Keratinocyte (primary cell): Measurements from ENCODE around the gene GTF2B. TPM values are rescaled to one million over a fixed set of nuclear protein-coding genes. Genes with fewer than 3 reads are reported as not detected.
"Not testable (repeated sequence)": the region's sequence is repeated elsewhere in the genome, so short reads cannot be mapped to it uniquely, and the experiment has no call there.

Experiments used
- DNase-seq: peaks from one replicate; pipeline ENCODE4 v3.0.0-alpha.2; 2011; ENCODE audit warnings: low read depth, missing footprints, low spot score
- FAIRE-seq: peaks from 2 replicates; lab custom pipeline; 2011; peaks lifted over from hg19 to GRCh38; lab: Jason Lieb, UNC
- H2AFZ ChIP-seq: 2 replicates; pipeline ENCODE4 v1.6.0; 2012; ENCODE audit warnings: low read length, control low read depth, inconsistent platforms; ENCODE audit not compliant: control insufficient read depth
- H3K27ac ChIP-seq: 2 replicates; pipeline ENCODE4 v1.5.1; 2011; ENCODE audit warnings: low read length; ENCODE audit not compliant: control insufficient read depth, insufficient read depth
- H3K27me3 ChIP-seq: 3 replicates; pipeline ENCODE4 v1.6.0; 2011; ENCODE audit warnings: low read length; ENCODE audit not compliant: control insufficient read depth, insufficient read depth; ENCODE audit errors: extremely low read depth
- H3K36me3 ChIP-seq, 2 experiments: 2 replicates in 1 of 2; 3 replicates in 1 of 2; pipeline ENCODE4 v1.5.1; 2011; ENCODE audit warnings: low read length in 2 of 2, mild to moderate bottlenecking in 1 of 2; ENCODE audit not compliant: control insufficient read depth in 2 of 2, insufficient read depth in 2 of 2; ENCODE audit errors: extremely low read depth in 1 of 2
- H3K4me1 ChIP-seq: 3 replicates; pipeline ENCODE4 v1.5.1; 2011; ENCODE audit warnings: low read length; ENCODE audit not compliant: control insufficient read depth, insufficient read depth; ENCODE audit errors: extremely low read depth
- H3K4me2 ChIP-seq: 3 replicates; pipeline ENCODE4 v1.6.0; 2011; ENCODE audit warnings: low read depth, low read length; ENCODE audit not compliant: control insufficient read depth, insufficient read depth; ENCODE audit errors: extremely low read depth
- H3K4me3 ChIP-seq, 3 experiments: fragments of 200-600 bp in 1 of 3; sonication (generic) in 1 of 3; 2 replicates in 2 of 3; 3 replicates in 1 of 3; pipeline ENCODE4 v1.5.1; 2011 to 2016; ENCODE audit warnings: low read length in 3 of 3, mild to moderate bottlenecking in 3 of 3, control low read depth in 2 of 3, inconsistent platforms in 1 of 3, low read depth in 1 of 3, mixed read lengths in 1 of 3, mixed run types in 1 of 3, moderate library complexity in 1 of 3; ENCODE audit not compliant: control insufficient read depth in 2 of 3, insufficient read depth in 2 of 3; ENCODE audit errors: extremely low read depth in 1 of 3
- H3K79me2 ChIP-seq: 2 replicates; pipeline ENCODE4 v1.6.0; 2012; ENCODE audit warnings: low read length; ENCODE audit not compliant: control insufficient read depth, insufficient read depth
- H3K9ac ChIP-seq: 3 replicates; pipeline ENCODE4 v1.6.0; 2011; ENCODE audit warnings: low read length; ENCODE audit not compliant: control insufficient read depth, insufficient read depth; ENCODE audit errors: extremely low read depth
- H3K9me1 ChIP-seq: 3 replicates; pipeline ENCODE4 v1.6.0; 2011; ENCODE audit warnings: low read length; ENCODE audit not compliant: control insufficient read depth, insufficient read depth; ENCODE audit errors: extremely low read depth
- H3K9me3 ChIP-seq: 2 replicates; pipeline ENCODE4 v1.5.1; 2012; ENCODE audit warnings: low read depth, low read length; ENCODE audit not compliant: control insufficient read depth
- H4K20me1 ChIP-seq: 3 replicates; pipeline ENCODE4 v1.6.0; 2011; ENCODE audit warnings: low read length; ENCODE audit not compliant: control insufficient read depth, insufficient read depth; ENCODE audit errors: extremely low read depth
- EZH2 ChIP-seq: IDR thresholded peaks from one replicate; pipeline ENCODE4 v1.6.1; 2012; ENCODE audit warnings: inconsistent platforms, mild to moderate bottlenecking, low read length, moderate library complexity
- dilution Hi-C: fragments of 300-500 bp; cut with MboI; formaldehyde crosslinking; loops from one replicate; pipeline ENCODE4 v1.7.0; 2020; ENCODE audit warnings: low sequenced_read_pairs; ENCODE audit not compliant: extremely low pct_ligation_motif_present
- polyA plus RNA-seq, 5 experiments: library from polyadenylated mRNA; depleted of rRNA in 3 of 5; stranded (reverse) in 3 of 5; stranded (forward) in 1 of 5; unstranded in 1 of 5; fragments of >200 nt; gene quantifications; 1 replicate in 1 of 5; 2 replicates in 3 of 5; 3 replicates in 1 of 5; pipeline versions ENCODE4 v1.2.1 to v1.2.3, GENCODE V29; 2011 to 2012; ENCODE audit warnings: missing spikeins in 2 of 5, low read depth in 1 of 5, low replicate concordance in 1 of 5
- TF ChIP-seq, protein P1 (sequence below), 3 experiments: IDR thresholded peaks in 1 of 3; conservative IDR thresholded peaks in 1 of 3; optimal IDR thresholded peaks in 1 of 3; 2 replicates in 2 of 3; 3 replicates in 1 of 3; pipeline versions ENCODE3 to v1.5.1; 2011; ENCODE audit warnings: low read length in 3 of 3, mild to moderate bottlenecking in 3 of 3, moderate library complexity in 2 of 3, control low read depth in 1 of 3, inconsistent platforms in 1 of 3; ENCODE audit not compliant: insufficient read depth in 2 of 3; ENCODE audit errors: extremely low read depth in 1 of 3

GTF2B gene
- polyA plus RNA-seq, 1 donor (not counting 4 experiments of a cell fraction or from before 2014, with no cell fraction given): 63.8 TPM

DNA sequence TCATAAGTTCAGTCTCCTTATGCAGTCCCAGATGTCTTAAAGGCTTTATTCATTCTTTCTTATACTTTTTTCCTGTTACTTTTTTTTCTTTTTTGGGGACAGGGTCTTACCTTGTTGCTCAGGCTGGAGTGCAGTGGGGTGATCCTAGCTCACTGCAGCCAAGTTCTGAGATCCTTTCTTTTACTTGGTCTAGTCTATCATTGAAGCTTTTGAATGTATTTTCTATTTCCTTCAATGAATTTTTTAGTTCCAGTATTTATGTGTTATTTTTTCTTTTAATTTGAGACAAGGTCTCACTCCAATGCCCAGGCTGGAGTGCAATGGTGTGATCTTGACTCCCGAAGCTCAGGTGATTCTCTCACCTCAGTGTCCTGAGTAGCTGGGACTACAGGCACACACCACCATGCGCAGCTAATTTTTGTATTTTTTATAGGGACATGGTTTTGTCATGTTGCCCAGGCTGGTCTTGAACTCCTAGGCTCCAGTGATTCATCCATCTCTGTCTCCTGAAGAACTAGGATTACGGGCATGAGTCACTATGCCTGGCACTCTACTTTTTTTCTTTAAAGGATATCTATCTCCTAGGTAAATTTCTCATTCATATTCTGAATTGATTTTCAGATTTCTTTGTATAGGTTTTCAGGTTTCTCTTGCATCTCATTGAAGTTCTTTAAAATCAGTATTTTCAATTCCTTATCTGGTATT, 26.1 kb upstream of the GTF2B start:
- dilution Hi-C loops: no loop called here
- no peak for FAIRE-seq

DNA sequence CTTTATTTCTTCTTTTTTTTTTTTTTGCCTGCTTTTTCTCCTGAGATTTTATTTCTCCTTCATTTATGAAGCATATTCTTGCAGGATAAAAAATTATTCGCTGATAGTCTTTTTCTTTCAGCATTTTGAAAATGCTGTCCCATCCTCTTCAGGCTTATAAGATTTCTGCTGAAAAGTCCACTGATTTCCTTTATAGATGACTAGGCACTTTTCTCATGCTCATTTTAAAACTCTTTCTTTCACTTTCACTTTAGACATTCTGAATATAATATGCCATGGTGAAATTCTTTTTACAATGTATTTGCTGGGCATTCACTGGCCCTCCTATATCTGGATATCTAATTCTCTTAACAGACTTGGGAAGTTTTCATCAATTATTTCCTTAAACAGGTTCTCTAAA, 25.5 kb upstream of the GTF2B start:
- no peak overlapping the region for H3K27ac ChIP-seq
- no peaks in the 10 kb centered on the region for H4K20me1 ChIP-seq
- H2AFZ ChIP-seq: no peak overlapping the region
- H3K36me3 ChIP-seq: no peaks in the 10 kb centered on the region
- no peak for DNase-seq
- H3K27me3 ChIP-seq: no peaks in the 10 kb centered on the region
- dilution Hi-C loops: no loop called here
- H3K9ac ChIP-seq: no peak overlapping the region
- TF ChIP-seq, protein P1, sequence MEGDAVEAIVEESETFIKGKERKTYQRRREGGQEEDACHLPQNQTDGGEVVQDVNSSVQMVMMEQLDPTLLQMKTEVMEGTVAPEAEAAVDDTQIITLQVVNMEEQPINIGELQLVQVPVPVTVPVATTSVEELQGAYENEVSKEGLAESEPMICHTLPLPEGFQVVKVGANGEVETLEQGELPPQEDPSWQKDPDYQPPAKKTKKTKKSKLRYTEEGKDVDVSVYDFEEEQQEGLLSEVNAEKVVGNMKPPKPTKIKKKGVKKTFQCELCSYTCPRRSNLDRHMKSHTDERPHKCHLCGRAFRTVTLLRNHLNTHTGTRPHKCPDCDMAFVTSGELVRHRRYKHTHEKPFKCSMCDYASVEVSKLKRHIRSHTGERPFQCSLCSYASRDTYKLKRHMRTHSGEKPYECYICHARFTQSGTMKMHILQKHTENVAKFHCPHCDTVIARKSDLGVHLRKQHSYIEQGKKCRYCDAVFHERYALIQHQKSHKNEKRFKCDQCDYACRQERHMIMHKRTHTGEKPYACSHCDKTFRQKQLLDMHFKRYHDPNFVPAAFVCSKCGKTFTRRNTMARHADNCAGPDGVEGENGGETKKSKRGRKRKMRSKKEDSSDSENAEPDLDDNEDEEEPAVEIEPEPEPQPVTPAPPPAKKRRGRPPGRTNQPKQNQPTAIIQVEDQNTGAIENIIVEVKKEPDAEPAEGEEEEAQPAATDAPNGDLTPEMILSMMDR (optimal IDR thresholded peaks at IDR 0.05 in 1 of 3, IDR thresholded peaks at IDR 0.05 in 1 of 3, conservative IDR thresholded peaks at IDR 0.05 in 1 of 3; ENCODE audit: extremely low read depth in 1 of 3, insufficient read depth in 2 of 3, low read length in 3 of 3): no peak
- TF ChIP-seq EZH2: no peak
- no peak overlapping the region for H3K4me3 ChIP-seq
- no peak overlapping the region for H3K4me2 ChIP-seq
- H3K4me1 ChIP-seq: no peaks in the 10 kb centered on the region
- peak; percentile 58 for FAIRE-seq
- no peaks in the 10 kb centered on the region for H3K79me2 ChIP-seq
- no peaks in the 10 kb centered on the region for H3K9me3 ChIP-seq
- H3K9me1 ChIP-seq: no peaks in the 10 kb centered on the region

More for the DNA sequence above, 26.1 kb upstream of the GTF2B start:
- Histone ChIP-seq H3K36me3 (peaks cover 0 to 1% of the 10 kb centered on the region in 2 experiments), H3K27me3 (no peaks in the 10 kb centered on the region), H3K9me3 (no peaks in the 10 kb centered on the region), H3K27ac (no peak overlapping the region), H3K9ac (no peak overlapping the region), H3K9me1 (no peaks in the 10 kb centered on the region), H3K4me3 (no peak overlapping the region), H2AFZ (no peak overlapping the region), H3K4me2 (no peak overlapping the region), H3K79me2 (no peaks in the 10 kb centered on the region), H4K20me1 (no peaks in the 10 kb centered on the region), H3K4me1 (no peaks in the 10 kb centered on the region)
- no peak for DNase-seq
- TF ChIP-seq EZH2: no peak
- TF ChIP-seq, protein P1 (optimal IDR thresholded peaks at IDR 0.05 in 1 of 3, IDR thresholded peaks at IDR 0.05 in 1 of 3, conservative IDR thresholded peaks at IDR 0.05 in 1 of 3; ENCODE audit: extremely low read depth in 1 of 3, insufficient read depth in 2 of 3, low read length in 3 of 3): no peak

DNA sequence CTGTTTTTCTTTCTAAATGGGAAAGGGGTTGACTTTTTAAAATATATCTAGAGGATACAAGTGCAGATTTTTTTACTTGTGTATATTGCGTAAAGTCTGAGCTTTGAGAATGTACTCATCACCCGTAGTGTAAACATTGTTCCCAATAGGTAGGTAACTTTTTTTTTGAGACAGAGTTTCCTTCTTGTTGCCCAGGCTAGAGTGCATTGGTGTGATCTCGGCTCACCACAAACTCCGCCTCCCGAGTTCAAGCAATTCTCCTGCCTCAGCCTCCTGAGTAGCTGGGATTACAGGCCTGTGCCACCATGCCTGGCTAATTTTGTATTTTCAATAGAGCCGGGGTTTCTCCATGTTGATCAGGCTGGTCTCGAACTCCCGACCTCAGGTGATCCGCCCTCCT, 20.4 kb upstream of the GTF2B start:
- H3K9me1 ChIP-seq, H3K4me3 ChIP-seq, FAIRE-seq, H3K27ac ChIP-seq, H3K9me3 ChIP-seq, DNase-seq, H3K27me3 ChIP-seq, H3K4me2 ChIP-seq, dilution Hi-C loops, H3K79me2 ChIP-seq, H2AFZ ChIP-seq, H3K36me3 ChIP-seq, H3K9ac ChIP-seq, H4K20me1 ChIP-seq: not testable (repeated sequence)
- peaks cover 11% of the 10 kb centered on the region for H3K4me1 ChIP-seq
